Body of pancreas (tissue), 4 donors: ENCODE data around the gene ATP1A4.

ENCODE experiments used
- CTCF ChIP-seq, 7 experiments: fragments of 450-650 bp in 4 of 7; fragments of 200-600 bp in 3 of 7; sonication (generic) in 3 of 7; IDR thresholded peaks; one replicate each; pipeline ENCODE4 v1.5.1; 2016 to 2019; ENCODE audit warnings: antibody characterized with exemption in 7 of 7
- POLR2A ChIP-seq, 3 donors: fragments of 450-650 bp; IDR thresholded peaks; one replicate each; pipeline ENCODE4 v1.6.1; 2016; ENCODE audit warnings: antibody characterized with exemption in 3 of 3, mild to moderate bottlenecking in 2 of 3

GRCh38 chr1:160167056-160167455 is 15.7 kb downstream of the ATP1A4 start:
- TF ChIP-seq CTCF (IDR thresholded peaks at IDR 0.05), result no peak
- TF ChIP-seq POLR2A (IDR thresholded peaks at IDR 0.05), result no peak
